Activated naive CD4-positive, alpha-beta T cell treated with anti-CD3 and anti-CD28 coated beads for 36 hours (primary cell): ENCODE results near the gene SRP14. TPM values are rescaled to one million over a fixed set of nuclear protein-coding genes. Genes with fewer than 3 reads are reported as not detected.

Source experiments
- CTCF ChIA-PET: fragments of 350-600 bp; sonication (Branson Sonifier 250); formaldehyde crosslinking; loops from one replicate; lab custom pipeline; 2021; ENCODE audit warnings: antibody characterized with exemption; lab: Charles Lee
- DNase-seq: peaks from one replicate; pipeline ENCODE4 v3.0.0-alpha.2; 2020
- H3K27ac Mint-ChIP-seq: one replicate; pipeline ENCODE4 v1.8.0; 2021; ENCODE audit warnings: mild to moderate bottlenecking, mixed read lengths
- H3K27me3 Mint-ChIP-seq: one replicate; pipeline ENCODE4 v1.8.0; 2021; ENCODE audit warnings: low read depth, mixed read lengths
- H3K36me3 Mint-ChIP-seq: one replicate; pipeline ENCODE4 v1.8.0; 2021; ENCODE audit warnings: low read depth, mixed read lengths
- H3K4me1 Mint-ChIP-seq: one replicate; pipeline ENCODE4 v1.8.0; 2021; ENCODE audit warnings: low read depth, mixed read lengths
- H3K4me3 Mint-ChIP-seq: one replicate; pipeline ENCODE4 v1.8.0; 2021; ENCODE audit warnings: mild to moderate bottlenecking, moderate library complexity, mixed read lengths
- H3K9me3 Mint-ChIP-seq: one replicate; pipeline ENCODE4 v1.8.0; 2021; ENCODE audit warnings: mixed read lengths
- intact Hi-C: fragments of 100-400 bp; cut with micrococcal nuclease; formaldehyde crosslinking; loops from one replicate; pipeline ENCODE4 v1.15.1; 2023
- total RNA-seq, 2 experiments: library from RNA; stranded (reverse); gene quantifications; one replicate each; pipeline ENCODE4 v1.2.3, GENCODE V29; 2021

SRP14 gene
- total RNA-seq, 2 experiments from 2014 or later: 185 to 198 TPM

- intact Hi-C loops: loop anchor here (1.0 kb wide), 4 partner anchors 17 to 97 kb away; partner anchors contain the start of genes BMF and BUB1B
- Mint-ChIP-seq H3K4me1 (peaks cover 17% of the 10 kb centered on the region), H3K9me3 (no peaks in the 10 kb centered on the region), H3K27me3 (no peaks in the 10 kb centered on the region), H3K27ac (peak overlapping the region; percentile 64), H3K36me3 (no peaks in the 10 kb centered on the region), H3K4me3 (no peak overlapping the region)
- peak; percentile 58 for DNase-seq
- CTCF ChIA-PET: interaction anchor here (1.0 to 1.5 kb wide), 3 partner anchors 10 to 18 kb away, joined by 3 to 7 read pairs (median 4); no protein-coding TSS in a partner anchor
These were observed 25.4 kb upstream of the SRP14 start for GRCh38 chr15:40064231-40064894.

- intact Hi-C loops: loop anchor here (1.0 kb wide), 4 partner anchors 16 to 98 kb away; partner anchors contain the start of genes BMF and BUB1B
- no peak overlapping the region for H3K27ac Mint-ChIP-seq
- H3K4me3 Mint-ChIP-seq: no peak overlapping the region
- H3K27me3 Mint-ChIP-seq: no peaks in the 10 kb centered on the region
- DNase-seq: no peak
- H3K36me3 Mint-ChIP-seq: no peaks in the 10 kb centered on the region
- peaks cover 19% of the 10 kb centered on the region for H3K4me1 Mint-ChIP-seq
- H3K9me3 Mint-ChIP-seq: no peaks in the 10 kb centered on the region
- CTCF ChIA-PET: interaction anchor here (1.0 to 1.5 kb wide), 2 partner anchors 9 to 16 kb away, joined by 3 to 7 read pairs; no protein-coding TSS in a partner anchor
These were observed 24.6 kb upstream of the SRP14 start for GRCh38 chr15:40063563-40064011.

- CTCF ChIA-PET: interaction anchor here (0.9 to 1.5 kb wide), 2 partner anchors 9 to 14 kb away, joined by 3 to 7 read pairs; no protein-coding TSS in a partner anchor
- no peaks in the 10 kb centered on the region for H3K36me3 Mint-ChIP-seq
- DNase-seq: no peak
- intact Hi-C loops: no loop called here
- no peaks in the 10 kb centered on the region for H3K9me3 Mint-ChIP-seq
- peaks cover 25% of the 10 kb centered on the region for H3K4me1 Mint-ChIP-seq
- H3K4me3 Mint-ChIP-seq: no peak overlapping the region
- H3K27ac Mint-ChIP-seq: no peak overlapping the region
- no peaks in the 10 kb centered on the region for H3K27me3 Mint-ChIP-seq
These were observed 24.0 kb upstream of the SRP14 start for GRCh38 chr15:40062816-40063562.

GRCh38 chr15:40061212-40061901 lies 22.4 kb upstream of the SRP14 start:
- intact Hi-C loops: no loop called here
- no peaks in the 10 kb centered on the region for H3K27me3 Mint-ChIP-seq
- peaks cover 31% of the 10 kb centered on the region for H3K4me1 Mint-ChIP-seq
- CTCF ChIA-PET: interaction anchor here (0.8 to 1.8 kb wide), 2 partner anchors 101 to 213 kb away, joined by 3 to 7 read pairs; no protein-coding TSS in a partner anchor
- H3K27ac Mint-ChIP-seq: no peak overlapping the region
- H3K36me3 Mint-ChIP-seq: no peaks in the 10 kb centered on the region
- no peaks in the 10 kb centered on the region for H3K9me3 Mint-ChIP-seq
- no peak overlapping the region for H3K4me3 Mint-ChIP-seq
- DNase-seq: no peak

- CTCF ChIA-PET: interaction anchor here (0.7 to 1.9 kb wide), 7 partner anchors 15 to 219 kb away, joined by 3 to 10 read pairs (median 4); no protein-coding TSS in a partner anchor
- H3K27ac Mint-ChIP-seq: no peak overlapping the region
- H3K27me3 Mint-ChIP-seq: no peaks in the 10 kb centered on the region
- H3K36me3 Mint-ChIP-seq: no peaks in the 10 kb centered on the region
- no peak overlapping the region for H3K4me3 Mint-ChIP-seq
- peaks cover 38% of the 10 kb centered on the region for H3K4me1 Mint-ChIP-seq
- H3K9me3 Mint-ChIP-seq: no peaks in the 10 kb centered on the region
- no peak for DNase-seq
- intact Hi-C loops: no loop called here
These were observed 21.4 kb upstream of the SRP14 start for GRCh38 chr15:40060236-40060961.

GRCh38 chr15:40059821-40060220 lies 20.8 kb upstream of the SRP14 start:
- peaks cover 39% of the 10 kb centered on the region for H3K4me1 Mint-ChIP-seq

GRCh38 chr15:40058476-40059140 lies 19.6 kb upstream of the SRP14 start:
- Mint-ChIP-seq H3K27me3 (no peaks in the 10 kb centered on the region), H3K4me1 (peaks cover 39% of the 10 kb centered on the region), H3K27ac (no peak overlapping the region), H3K4me3 (no peak overlapping the region), H3K9me3 (no peaks in the 10 kb centered on the region), H3K36me3 (no peaks in the 10 kb centered on the region)
- intact Hi-C loops: no loop called here
- peak; percentile 49 for DNase-seq
- CTCF ChIA-PET: interaction anchor here (0.6 to 1.9 kb wide), 5 partner anchors 10 to 261 kb away, joined by 3 to 10 read pairs (median 4); no protein-coding TSS in a partner anchor

More at GRCh38 chr15:40059821-40060220, 20.8 kb upstream of the SRP14 start:
- H3K36me3 Mint-ChIP-seq: no peaks in the 10 kb centered on the region
- no peak overlapping the region for H3K4me3 Mint-ChIP-seq
- H3K27me3 Mint-ChIP-seq: no peaks in the 10 kb centered on the region
- CTCF ChIA-PET: interaction anchor here (0.7 to 1.9 kb wide), 7 partner anchors 14 to 219 kb away, joined by 3 to 10 read pairs (median 4); no protein-coding TSS in a partner anchor
- H3K27ac Mint-ChIP-seq: no peak overlapping the region
- no peaks in the 10 kb centered on the region for H3K9me3 Mint-ChIP-seq
- DNase-seq: no peak
- intact Hi-C loops: no loop called here

- Mint-ChIP-seq H3K36me3 (no peaks in the 10 kb centered on the region), H3K4me1 (peaks cover 51% of the 10 kb centered on the region), H3K27ac (peak overlapping the region; percentile 59), H3K4me3 (no peak overlapping the region), H3K9me3 (no peaks in the 10 kb centered on the region), H3K27me3 (no peaks in the 10 kb centered on the region)
- CTCF ChIA-PET: interaction anchor here (1.0 to 1.5 kb wide), 6 partner anchors 9 to 51 kb away, joined by 3 to 8 read pairs (median 4); no protein-coding TSS in a partner anchor
- intact Hi-C loops: no loop called here
- peak; percentile 31 for DNase-seq
These were observed 16.8 kb upstream of the SRP14 start for GRCh38 chr15:40055576-40056293.

- CTCF ChIA-PET: interaction anchor here (1.1 to 3.7 kb wide), 7 partner anchors 8 to 52 kb away, joined by 3 to 25 read pairs (median 5); no protein-coding TSS in a partner anchor
- intact Hi-C loops: no loop called here
- no peaks in the 10 kb centered on the region for H3K27me3 Mint-ChIP-seq
- DNase-seq: peak; percentile 67
- no peak overlapping the region for H3K4me3 Mint-ChIP-seq
- peaks cover 54% of the 10 kb centered on the region for H3K4me1 Mint-ChIP-seq
- no peaks in the 10 kb centered on the region for H3K36me3 Mint-ChIP-seq
- no peaks in the 10 kb centered on the region for H3K9me3 Mint-ChIP-seq
- peak overlapping the region; percentile 54 for H3K27ac Mint-ChIP-seq
These were observed 16.0 kb upstream of the SRP14 start for GRCh38 chr15:40054855-40055575.

- intact Hi-C loops: no loop called here
- DNase-seq: no peak
- Mint-ChIP-seq H3K4me3 (no peak overlapping the region), H3K36me3 (no peaks in the 10 kb centered on the region), H3K27me3 (no peaks in the 10 kb centered on the region), H3K27ac (peak overlapping the region; percentile 54), H3K9me3 (no peaks in the 10 kb centered on the region), H3K4me1 (peaks cover 58% of the 10 kb centered on the region)
- CTCF ChIA-PET: interaction anchor here (1.1 to 3.7 kb wide), 4 partner anchors 9 to 51 kb away, joined by 3 to 25 read pairs (median 6); no protein-coding TSS in a partner anchor
These were observed 15.5 kb upstream of the SRP14 start for GRCh38 chr15:40054605-40054854.
